Activated naive CD4-positive, alpha-beta T cell treated with anti-CD3 and anti-CD28 coated beads, Interleukin-2, amount 10 ng/mL, durations not matched to agents 7 days and 5 days (primary cell): Measurements from ENCODE around the gene LRRC61.
"Not testable (repeated sequence)": the region's sequence is repeated elsewhere in the genome, so short reads cannot be mapped to it uniquely, and the experiment has no call there.

Experiments
- CTCF ChIA-PET: fragments of 350-600 bp; sonication (Branson Sonifier 250); formaldehyde crosslinking; loops from one replicate; lab custom pipeline; 2021; ENCODE audit warnings: antibody characterized with exemption; lab: Charles Lee
- DNase-seq: peaks from one replicate; pipeline ENCODE4 v3.0.0-alpha.2; 2020
- H3K27ac Mint-ChIP-seq: one replicate; pipeline ENCODE4 v1.8.0; 2021; ENCODE audit warnings: mild to moderate bottlenecking, moderate library complexity, mixed read lengths
- H3K27me3 Mint-ChIP-seq: one replicate; pipeline ENCODE4 v1.8.0; 2021; ENCODE audit warnings: mild to moderate bottlenecking, mixed read lengths
- H3K36me3 Mint-ChIP-seq: one replicate; pipeline ENCODE4 v1.8.0; 2021; ENCODE audit warnings: mixed read lengths
- H3K4me1 Mint-ChIP-seq: one replicate; pipeline ENCODE4 v1.8.0; 2021; ENCODE audit warnings: mixed read lengths
- H3K4me3 Mint-ChIP-seq: one replicate; pipeline ENCODE4 v1.8.0; 2021; ENCODE audit warnings: mild to moderate bottlenecking, moderate library complexity, mixed read lengths
- H3K9me3 Mint-ChIP-seq: one replicate; pipeline ENCODE4 v1.8.0; 2021; ENCODE audit warnings: mixed read lengths

LRRC61 gene

GRCh38 chr7:150322833-150323681, at the start of gene LRRC61, which contains the start of gene ACTR3C:
Gene LRRC61 (plus strand): TSS chr7:150323355. CDS start chr7:150336862, 13,507 bp downstream.
Gene ACTR3C (minus strand): TSS chr7:150323545. CDS start chr7:150295296, 28,249 bp downstream.
- DNase-seq = peak; percentile 74
- H3K27me3 Mint-ChIP-seq = no peaks in the 10 kb centered on the region
- peaks cover 46% of the 10 kb centered on the region for H3K4me1 Mint-ChIP-seq
- CTCF ChIA-PET = interaction anchor here (0.6 to 1.1 kb wide), 2 partner anchors 12 to 436 kb away, joined by 3 read pairs; no protein-coding TSS in a partner anchor
- H3K9me3 Mint-ChIP-seq = no peaks in the 10 kb centered on the region
- peak within 1 kb of the TSS; percentile 92 for H3K4me3 Mint-ChIP-seq
- peaks cover 48% of the 10 kb centered on the region for H3K36me3 Mint-ChIP-seq
- H3K27ac Mint-ChIP-seq = peak within 1 kb of the TSS; percentile 93

GRCh38 chr7:150276132-150276695, 46.9 kb upstream of the LRRC61 start:
- H3K27ac Mint-ChIP-seq, H3K4me1 Mint-ChIP-seq, H3K27me3 Mint-ChIP-seq, H3K36me3 Mint-ChIP-seq, H3K4me3 Mint-ChIP-seq, CTCF ChIA-PET, H3K9me3 Mint-ChIP-seq: not testable (repeated sequence)
- DNase-seq = peak; percentile 43

GRCh38 chr7:150278383-150278782, 44.8 kb upstream of the LRRC61 start:
- not testable (repeated sequence) for H3K36me3 Mint-ChIP-seq, H3K4me1 Mint-ChIP-seq, DNase-seq, H3K27me3 Mint-ChIP-seq, H3K27ac Mint-ChIP-seq, H3K4me3 Mint-ChIP-seq, H3K9me3 Mint-ChIP-seq
- CTCF ChIA-PET = interaction anchor here (0.6 kb wide), 1 partner anchor 77 kb away, joined by 3 read pairs; no protein-coding TSS in a partner anchor

GRCh38 chr7:150281681-150282403, 41.3 kb upstream of the LRRC61 start:
- DNase-seq, H3K9me3 Mint-ChIP-seq, H3K27me3 Mint-ChIP-seq, H3K4me3 Mint-ChIP-seq, H3K27ac Mint-ChIP-seq, H3K4me1 Mint-ChIP-seq, H3K36me3 Mint-ChIP-seq, CTCF ChIA-PET: not testable (repeated sequence)

GRCh38 chr7:150283111-150283510, 40.0 kb upstream of the LRRC61 start:
- DNase-seq, H3K36me3 Mint-ChIP-seq, H3K4me3 Mint-ChIP-seq, H3K9me3 Mint-ChIP-seq, H3K27ac Mint-ChIP-seq, CTCF ChIA-PET, H3K4me1 Mint-ChIP-seq, H3K27me3 Mint-ChIP-seq: not testable (repeated sequence)

- DNase-seq, H3K4me3 Mint-ChIP-seq, H3K9me3 Mint-ChIP-seq, H3K27ac Mint-ChIP-seq, H3K27me3 Mint-ChIP-seq, H3K4me1 Mint-ChIP-seq, CTCF ChIA-PET, H3K36me3 Mint-ChIP-seq: not testable (repeated sequence)
These were observed 39.5 kb upstream of the LRRC61 start for GRCh38 chr7:150283608-150284007.

GRCh38 chr7:150285849-150286754, 37.1 kb upstream of the LRRC61 start:
- H3K27ac Mint-ChIP-seq, H3K27me3 Mint-ChIP-seq, H3K36me3 Mint-ChIP-seq, H3K4me3 Mint-ChIP-seq, H3K9me3 Mint-ChIP-seq, H3K4me1 Mint-ChIP-seq: not testable (repeated sequence)
- DNase-seq = peak; percentile 48
- CTCF ChIA-PET = interaction anchor here (0.7 to 1.5 kb wide), 4 partner anchors 70 to 592 kb away, joined by 3 to 4 read pairs (median 3); no protein-coding TSS in a partner anchor

- H3K27me3 Mint-ChIP-seq, DNase-seq, H3K36me3 Mint-ChIP-seq, H3K4me1 Mint-ChIP-seq, H3K4me3 Mint-ChIP-seq, H3K27ac Mint-ChIP-seq, H3K9me3 Mint-ChIP-seq: not testable (repeated sequence)
- CTCF ChIA-PET = interaction anchor here (1.5 kb wide), 1 partner anchor 132 kb away, joined by 4 read pairs; no protein-coding TSS in a partner anchor
These were observed 35.3 kb upstream of the LRRC61 start for GRCh38 chr7:150287815-150288214.

GRCh38 chr7:150288816-150289215, 34.3 kb upstream of the LRRC61 start:
- CTCF ChIA-PET, H3K36me3 Mint-ChIP-seq, H3K27ac Mint-ChIP-seq, H3K9me3 Mint-ChIP-seq, DNase-seq, H3K4me3 Mint-ChIP-seq, H3K4me1 Mint-ChIP-seq, H3K27me3 Mint-ChIP-seq: not testable (repeated sequence)

- H3K27me3 Mint-ChIP-seq, DNase-seq, H3K4me3 Mint-ChIP-seq, H3K9me3 Mint-ChIP-seq, H3K4me1 Mint-ChIP-seq, CTCF ChIA-PET, H3K36me3 Mint-ChIP-seq, H3K27ac Mint-ChIP-seq: not testable (repeated sequence)
These were observed 32.8 kb upstream of the LRRC61 start for GRCh38 chr7:150290317-150290716.

GRCh38 chr7:150295027-150295426, 28.1 kb upstream of the LRRC61 start:
- CTCF ChIA-PET, DNase-seq, H3K36me3 Mint-ChIP-seq, H3K4me1 Mint-ChIP-seq, H3K4me3 Mint-ChIP-seq, H3K27ac Mint-ChIP-seq, H3K9me3 Mint-ChIP-seq, H3K27me3 Mint-ChIP-seq: not testable (repeated sequence)

GRCh38 chr7:150295614-150296013, 27.5 kb upstream of the LRRC61 start:
- H3K4me3 Mint-ChIP-seq, H3K36me3 Mint-ChIP-seq, H3K4me1 Mint-ChIP-seq, H3K27me3 Mint-ChIP-seq, H3K27ac Mint-ChIP-seq, H3K9me3 Mint-ChIP-seq, CTCF ChIA-PET, DNase-seq: not testable (repeated sequence)

- H3K4me3 Mint-ChIP-seq, H3K27ac Mint-ChIP-seq, H3K9me3 Mint-ChIP-seq, H3K4me1 Mint-ChIP-seq, DNase-seq, H3K27me3 Mint-ChIP-seq, H3K36me3 Mint-ChIP-seq, CTCF ChIA-PET: not testable (repeated sequence)
These were observed 26.4 kb upstream of the LRRC61 start for GRCh38 chr7:150296802-150297201.

GRCh38 chr7:150297978-150298377, 25.2 kb upstream of the LRRC61 start:
- H3K4me1 Mint-ChIP-seq, H3K4me3 Mint-ChIP-seq, H3K27ac Mint-ChIP-seq, H3K9me3 Mint-ChIP-seq, H3K36me3 Mint-ChIP-seq, DNase-seq, CTCF ChIA-PET, H3K27me3 Mint-ChIP-seq: not testable (repeated sequence)
